HepG2 (cell line): Measurements from ENCODE around the gene AZI2.

Experiments
- CENPX ChIP-seq: sonication (generic); formaldehyde crosslinking; IDR thresholded peaks from 2 replicates; pipeline ENCODE4 v1.9.0; 2021; ENCODE audit warnings: mild to moderate bottlenecking, missing genetic modification reagents, moderate library complexity
- CTCF ChIP-seq: sonication (generic); formaldehyde crosslinking; IDR thresholded peaks from 2 replicates; pipeline ENCODE4 v1.5.0; 2020; ENCODE audit warnings: mild to moderate bottlenecking, missing genetic modification reagents, moderate library complexity
- HOMEZ ChIP-seq: IDR thresholded peaks from 2 replicates; pipeline ENCODE4 v1.6.1; 2016; ENCODE audit warnings: low read depth
- POLR2A ChIP-seq, 2 experiments: IDR thresholded peaks; 2 replicates each; pipeline ENCODE4 v1.6.1; 2011; ENCODE audit warnings: low read depth in 2 of 2, low read length in 2 of 2, mild to moderate bottlenecking in 1 of 2, moderate library complexity in 1 of 2; ENCODE audit not compliant: insufficient read depth in 1 of 2
- RAD21 ChIP-seq: fragments of 450-650 bp; formaldehyde crosslinking; IDR thresholded peaks from 2 replicates; pipeline ENCODE4 v1.5.0; 2020; ENCODE audit warnings: mild to moderate bottlenecking
- TCF12 ChIP-seq, 2 experiments: fragments of 450-650 bp in 1 of 2; sonication (generic) in 1 of 2; formaldehyde crosslinking in 1 of 2; IDR thresholded peaks; 2 replicates each; pipeline versions ENCODE4 v1.6.1 to v1.8.0; 2017 to 2022; ENCODE audit warnings: antibody characterized with exemption in 1 of 2, mild to moderate bottlenecking in 1 of 2, missing genetic modification reagents in 1 of 2, moderate library complexity in 1 of 2
- ZNF234 ChIP-seq: sonication (generic); formaldehyde crosslinking; conservative IDR thresholded peaks from 2 replicates; pipeline ENCODE4 v1.5.1; 2020; ENCODE audit warnings: mild to moderate bottlenecking, missing genetic modification reagents
- ZNF281 ChIP-seq: sonication (generic); formaldehyde crosslinking; IDR thresholded peaks from 2 replicates; pipeline ENCODE4 v1.4.0; 2020; ENCODE audit warnings: missing genetic modification reagents, borderline replicate concordance
- ZNF780A ChIP-seq: sonication (generic); formaldehyde crosslinking; IDR thresholded peaks from 2 replicates; pipeline ENCODE4 v1.8.0; 2022; ENCODE audit warnings: mild to moderate bottlenecking, missing genetic modification reagents, moderate library complexity

GRCh38 chr3:28337230-28337629 lies 11.4 kb downstream of the AZI2 start:
- TF ChIP-seq TCF12 (IDR thresholded peaks at IDR 0.05) (no peak), TCF12 (CRISPR knock-in tag; IDR thresholded peaks at IDR 0.05) (no peak), ZNF234 (no peak), ZNF780A (CRISPR knock-in tag) (no peak), RAD21 (CRISPR knock-in tag) (no peak), CENPX (no peak), POLR2A (IDR thresholded peaks at IDR 0.05; ENCODE audit: insufficient read depth in 1 of 2, low read depth in 2 of 2, low read length in 2 of 2) (no peak), ZNF281 (CRISPR knock-in tag) (no peak), CTCF (CRISPR knock-in tag) (no peak), HOMEZ (no peak)
